Vagina (tissue), 2 donors: ENCODE measurements around the gene LAMB1. TPM values are rescaled to one million over a fixed set of nuclear protein-coding genes. Genes with fewer than 3 reads are reported as not detected.
"Not testable (repeated sequence)": the region's sequence is repeated elsewhere in the genome, so short reads cannot be mapped to it uniquely, and the experiment has no call there.

Experiments used
- DNase-seq, 2 donors: peaks; one replicate each; pipeline ENCODE4 v3.0.0-alpha.2; 2017; ENCODE audit errors: extremely low spot score in 2 of 2
- H3K27ac ChIP-seq: fragments of 200-600 bp; sonication (generic); one replicate; pipeline ENCODE4 v1.5.1; 2019
- H3K27me3 ChIP-seq: fragments of 200-600 bp; sonication (generic); one replicate; pipeline ENCODE4 v1.5.1; 2019
- H3K36me3 ChIP-seq, 2 donors: fragments of 200-600 bp; sonication (generic); one replicate each; pipeline ENCODE4 v1.5.1; 2017 to 2019
- H3K4me1 ChIP-seq: fragments of 200-600 bp; sonication (generic); one replicate; pipeline ENCODE4 v1.5.1; 2019
- H3K4me3 ChIP-seq, 2 donors: fragments of 200-600 bp; sonication (generic); 1 replicate in 1 of 2; 2 replicates in 1 of 2; pipeline ENCODE4 v1.5.1; 2016 to 2019
- H3K9me3 ChIP-seq: fragments of 200-600 bp; sonication (generic); one replicate; pipeline ENCODE4 v1.5.1; 2019
- POLR2A ChIP-seq, 2 donors: fragments of 450-650 bp; IDR thresholded peaks; one replicate each; pipeline ENCODE4 v1.6.1; 2017; ENCODE audit warnings: antibody characterized with exemption in 2 of 2, mild to moderate bottlenecking in 2 of 2, moderate library complexity in 2 of 2
- POLR2AphosphoS5 ChIP-seq, 2 donors: sonication (generic); formaldehyde crosslinking; IDR thresholded peaks; one replicate each; pipeline ENCODE4 v1.9.0; 2017; ENCODE audit warnings: antibody characterized with exemption in 2 of 2, mild to moderate bottlenecking in 2 of 2, low read depth in 1 of 2; ENCODE audit not compliant: insufficient read depth in 1 of 2
- intact Hi-C: fragments of 100-400 bp; cut with DNase I; formaldehyde crosslinking; loops from one replicate; pipeline ENCODE4 v1.15.1; 2023
- total RNA-seq: library from RNA; depleted of rRNA; stranded (reverse); fragments of >200 nt; gene quantifications from one replicate; pipeline ENCODE4 v1.2.3, GENCODE V29; 2016
- TF ChIP-seq, protein P1 (sequence below), 3 experiments: fragments of 450-650 bp in 2 of 3; fragments of 200-600 bp in 1 of 3; sonication (generic) in 1 of 3; IDR thresholded peaks; one replicate each; pipeline ENCODE4 v1.5.1; 2017 to 2019; ENCODE audit warnings: antibody characterized with exemption in 3 of 3, mild to moderate bottlenecking in 2 of 3, moderate library complexity in 2 of 3

LAMB1 gene
- total RNA-seq, 1 donor from 2014 or later = 152 TPM

- DNase-seq = no peak
- TF ChIP-seq POLR2AphosphoS5 (IDR thresholded peaks at IDR 0.05; ENCODE audit: insufficient read depth in 1 of 2, low read depth in 1 of 2) (no peak), POLR2A (IDR thresholded peaks at IDR 0.05) (no peak)
- TF ChIP-seq, protein P1, sequence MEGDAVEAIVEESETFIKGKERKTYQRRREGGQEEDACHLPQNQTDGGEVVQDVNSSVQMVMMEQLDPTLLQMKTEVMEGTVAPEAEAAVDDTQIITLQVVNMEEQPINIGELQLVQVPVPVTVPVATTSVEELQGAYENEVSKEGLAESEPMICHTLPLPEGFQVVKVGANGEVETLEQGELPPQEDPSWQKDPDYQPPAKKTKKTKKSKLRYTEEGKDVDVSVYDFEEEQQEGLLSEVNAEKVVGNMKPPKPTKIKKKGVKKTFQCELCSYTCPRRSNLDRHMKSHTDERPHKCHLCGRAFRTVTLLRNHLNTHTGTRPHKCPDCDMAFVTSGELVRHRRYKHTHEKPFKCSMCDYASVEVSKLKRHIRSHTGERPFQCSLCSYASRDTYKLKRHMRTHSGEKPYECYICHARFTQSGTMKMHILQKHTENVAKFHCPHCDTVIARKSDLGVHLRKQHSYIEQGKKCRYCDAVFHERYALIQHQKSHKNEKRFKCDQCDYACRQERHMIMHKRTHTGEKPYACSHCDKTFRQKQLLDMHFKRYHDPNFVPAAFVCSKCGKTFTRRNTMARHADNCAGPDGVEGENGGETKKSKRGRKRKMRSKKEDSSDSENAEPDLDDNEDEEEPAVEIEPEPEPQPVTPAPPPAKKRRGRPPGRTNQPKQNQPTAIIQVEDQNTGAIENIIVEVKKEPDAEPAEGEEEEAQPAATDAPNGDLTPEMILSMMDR (IDR thresholded peaks at IDR 0.05) = no peak
- Histone ChIP-seq H3K27me3 (no peaks in the 10 kb centered on the region), H3K27ac (no peak overlapping the region), H3K36me3 (no peaks in the 10 kb centered on the region), H3K4me1 (no peaks in the 10 kb centered on the region), H3K9me3 (no peaks in the 10 kb centered on the region), H3K4me3 (no peak overlapping the region)
- intact Hi-C loops = no loop called here
Measured at GRCh38 chr7:108037140-108037539, 34.2 kb upstream of the LAMB1 start.

GRCh38 chr7:108034586-108034985 is 31.6 kb upstream of the LAMB1 start:
- Histone ChIP-seq H3K27me3 (no peaks in the 10 kb centered on the region), H3K36me3 (no peaks in the 10 kb centered on the region), H3K4me3 (no peak overlapping the region), H3K4me1 (no peaks in the 10 kb centered on the region), H3K9me3 (no peaks in the 10 kb centered on the region), H3K27ac (no peak overlapping the region)
- DNase-seq = no peak
- intact Hi-C loops = no loop called here
- TF ChIP-seq POLR2AphosphoS5 (IDR thresholded peaks at IDR 0.05; ENCODE audit: insufficient read depth in 1 of 2, low read depth in 1 of 2) (no peak), POLR2A (IDR thresholded peaks at IDR 0.05) (no peak)
- TF ChIP-seq, protein P1 (IDR thresholded peaks at IDR 0.05) = no peak

DNA sequence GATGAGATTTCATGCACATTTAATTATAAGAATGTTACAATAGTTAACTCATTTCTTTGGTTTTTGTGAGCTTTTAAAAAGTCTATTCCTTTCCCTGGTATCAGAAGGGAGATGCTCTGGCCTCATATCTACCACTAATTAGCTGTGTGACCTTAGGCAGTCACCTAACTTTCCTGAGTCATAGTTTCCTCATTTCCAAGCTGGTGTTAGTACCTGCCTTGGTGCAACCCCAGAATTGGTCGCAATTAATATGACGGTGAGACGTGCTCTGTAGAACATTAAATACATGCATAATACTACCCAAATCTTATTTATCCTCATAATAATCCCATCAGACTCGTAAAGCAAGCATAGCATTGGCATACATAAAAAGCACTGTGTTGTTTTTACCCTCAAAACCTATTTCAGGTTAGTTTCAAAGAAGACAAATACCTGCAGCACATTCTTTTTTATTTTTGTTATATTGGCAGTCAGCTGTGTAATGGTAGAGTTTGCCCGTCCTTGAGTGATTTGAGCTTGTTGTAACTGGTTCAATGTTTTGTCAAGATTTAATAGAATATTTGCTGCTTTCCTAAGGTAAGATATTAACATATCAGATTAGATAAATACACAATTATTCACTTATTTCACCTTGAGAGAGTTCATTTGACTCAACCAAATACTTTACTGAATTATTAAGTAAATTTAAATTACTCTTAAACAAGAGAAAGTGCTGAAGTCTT is 31.0 kb upstream of the LAMB1 start:
- no peaks in the 10 kb centered on the region for H3K36me3 ChIP-seq
- H3K4me1 ChIP-seq = no peaks in the 10 kb centered on the region
- H3K4me3 ChIP-seq = no peak overlapping the region
- no peak overlapping the region for H3K27ac ChIP-seq
- intact Hi-C loops = no loop called here
- no peaks in the 10 kb centered on the region for H3K27me3 ChIP-seq
- no peaks in the 10 kb centered on the region for H3K9me3 ChIP-seq
- no peak for DNase-seq
- TF ChIP-seq, protein P1 (IDR thresholded peaks at IDR 0.05) = no peak
- TF ChIP-seq POLR2A (IDR thresholded peaks at IDR 0.05) (no peak), POLR2AphosphoS5 (IDR thresholded peaks at IDR 0.05; ENCODE audit: insufficient read depth in 1 of 2, low read depth in 1 of 2) (no peak)

GRCh38 chr7:108033309-108033708 is 30.3 kb upstream of the LAMB1 start:
- H3K36me3 ChIP-seq, intact Hi-C loops, H3K4me1 ChIP-seq, H3K4me3 ChIP-seq, H3K27me3 ChIP-seq, DNase-seq, H3K27ac ChIP-seq, H3K9me3 ChIP-seq: not testable (repeated sequence)

DNA sequence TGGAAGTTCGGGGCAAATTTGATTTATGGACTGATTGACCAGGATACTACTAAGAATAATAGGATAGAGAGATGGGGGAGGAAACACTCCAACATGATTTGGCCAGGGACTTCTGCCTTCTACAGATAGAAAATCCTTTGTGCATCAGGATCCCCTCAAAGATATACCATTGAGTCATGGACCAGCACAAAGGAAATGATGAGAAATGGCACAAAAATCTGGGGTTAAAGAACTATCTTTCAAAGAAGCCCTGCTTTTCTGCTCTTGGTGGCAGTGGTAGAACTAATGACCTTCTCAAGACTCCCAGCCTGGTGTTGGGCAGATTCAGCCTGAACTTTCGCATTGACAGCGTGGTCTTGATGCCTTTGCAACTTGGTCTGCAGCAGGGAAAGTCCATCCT is 27.6 kb upstream of the LAMB1 start:
- intact Hi-C loops = no loop called here
- no peaks in the 10 kb centered on the region for H3K36me3 ChIP-seq
- no peaks in the 10 kb centered on the region for H3K9me3 ChIP-seq
- H3K27ac ChIP-seq = no peak overlapping the region
- TF ChIP-seq POLR2AphosphoS5 (IDR thresholded peaks at IDR 0.05; ENCODE audit: insufficient read depth in 1 of 2, low read depth in 1 of 2) (no peak), POLR2A (IDR thresholded peaks at IDR 0.05) (no peak)
- TF ChIP-seq, protein P1 (IDR thresholded peaks at IDR 0.05) = no peak
- DNase-seq = no peak
- H3K4me3 ChIP-seq = no peak overlapping the region
- H3K4me1 ChIP-seq = no peaks in the 10 kb centered on the region
- H3K27me3 ChIP-seq = no peaks in the 10 kb centered on the region
